NK-92 (cell line): Measurements from ENCODE around the gene SMIM20.

Experiments used
- DNase-seq: peaks from one replicate; lab custom pipeline; 2025; ENCODE audit not compliant: unreplicated experiment; lab: John Stamatoyannopoulos, UW

SMIM20 gene

GRCh38 chr4:25951390-25951952, 37.5 kb downstream of the SMIM20 start:
- no peak for DNase-seq

GRCh38 chr4:25953740-25954139, 39.7 kb downstream of the SMIM20 start:
- DNase-seq, result no peak

GRCh38 chr4:25954293-25954904, 40.4 kb downstream of the SMIM20 start:
- no peak for DNase-seq

DNA sequence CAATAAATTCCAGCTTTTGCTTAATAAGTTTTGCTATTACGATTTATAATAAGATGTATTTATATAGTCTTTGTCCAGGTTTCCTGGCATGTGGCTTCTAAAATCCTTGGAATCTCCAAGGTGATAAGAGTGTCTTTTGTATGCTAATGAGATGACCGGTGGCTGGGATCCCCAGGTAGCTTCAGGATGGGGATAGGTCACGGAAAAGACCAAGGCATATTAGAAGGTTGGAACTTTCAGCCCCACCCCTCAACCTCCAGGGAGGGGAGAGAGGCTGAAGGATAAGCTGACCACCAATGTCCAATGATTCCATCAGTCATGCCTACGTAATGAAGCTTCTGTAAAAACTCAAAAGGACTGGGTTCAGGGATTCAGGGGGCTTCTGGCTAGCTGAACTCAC, 41.7 kb downstream of the SMIM20 start:
- DNase-seq, result no peak

- no peak for DNase-seq
These were observed 42.2 kb downstream of the SMIM20 start for GRCh38 chr4:25956260-25956659.

GRCh38 chr4:25958110-25958509, 44.1 kb downstream of the SMIM20 start:
- no peak for DNase-seq

DNA sequence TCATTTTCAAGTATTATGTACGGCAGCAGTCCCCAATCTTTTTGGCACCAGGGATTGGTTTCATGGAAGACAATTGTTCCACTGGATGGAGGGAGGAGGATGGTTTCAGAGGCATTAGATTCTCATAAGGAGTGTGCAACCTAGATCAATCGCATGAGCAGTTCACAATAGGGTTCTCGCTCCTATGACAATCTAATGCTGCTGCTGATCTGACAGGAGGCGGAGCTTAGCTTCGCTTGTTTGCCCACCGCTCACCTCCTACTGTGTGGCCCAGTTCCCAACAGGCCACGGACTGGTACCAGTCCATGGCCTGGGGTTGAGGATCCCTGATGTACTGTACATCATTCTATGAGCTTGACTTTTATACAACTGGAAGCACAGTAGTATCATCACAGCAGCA, 48.4 kb downstream of the SMIM20 start:
- no peak for DNase-seq

- no peak for DNase-seq
These were observed 51.6 kb downstream of the SMIM20 start for GRCh38 chr4:25965629-25966028.

- no peak for DNase-seq
These were observed 52.2 kb downstream of the SMIM20 start for GRCh38 chr4:25966171-25966570.

DNA sequence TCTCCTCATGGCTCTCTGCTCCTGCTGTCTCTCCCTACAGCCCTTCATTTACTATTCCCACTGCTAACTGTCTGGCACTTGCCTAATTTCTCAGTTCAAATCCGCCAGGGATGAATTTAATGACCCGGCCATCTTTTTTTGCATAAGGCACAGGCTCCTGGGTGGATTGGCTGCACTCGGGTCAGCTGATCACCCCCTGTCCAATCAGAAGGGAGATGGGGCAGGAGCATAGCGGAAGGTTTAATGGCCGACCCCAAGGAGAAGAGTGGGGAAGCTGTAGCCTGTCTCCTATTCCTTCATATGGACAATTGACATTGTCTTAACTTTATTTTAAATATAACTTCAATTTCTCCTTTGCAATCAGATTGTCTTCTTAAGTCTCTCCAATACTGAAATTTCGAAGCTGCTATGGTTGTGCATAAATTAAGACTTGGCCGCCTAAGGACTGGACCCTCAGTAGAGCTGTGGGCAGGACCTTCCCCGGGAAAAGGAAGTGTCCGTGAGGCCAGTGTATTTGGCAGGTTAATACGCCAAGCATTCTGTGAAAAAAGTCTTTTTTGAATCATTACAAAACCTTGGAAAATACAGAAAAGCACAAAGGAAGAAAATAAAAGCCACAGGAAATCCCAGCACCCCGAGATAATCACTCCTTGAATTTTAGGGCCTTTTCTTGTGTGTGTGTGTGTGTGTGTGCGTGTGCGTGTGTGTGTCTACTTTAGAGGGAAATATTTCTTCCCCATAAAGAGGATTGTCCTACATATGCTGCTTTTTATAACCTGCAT, 55.5 kb downstream of the SMIM20 start:
- DNase-seq, result no peak

DNA sequence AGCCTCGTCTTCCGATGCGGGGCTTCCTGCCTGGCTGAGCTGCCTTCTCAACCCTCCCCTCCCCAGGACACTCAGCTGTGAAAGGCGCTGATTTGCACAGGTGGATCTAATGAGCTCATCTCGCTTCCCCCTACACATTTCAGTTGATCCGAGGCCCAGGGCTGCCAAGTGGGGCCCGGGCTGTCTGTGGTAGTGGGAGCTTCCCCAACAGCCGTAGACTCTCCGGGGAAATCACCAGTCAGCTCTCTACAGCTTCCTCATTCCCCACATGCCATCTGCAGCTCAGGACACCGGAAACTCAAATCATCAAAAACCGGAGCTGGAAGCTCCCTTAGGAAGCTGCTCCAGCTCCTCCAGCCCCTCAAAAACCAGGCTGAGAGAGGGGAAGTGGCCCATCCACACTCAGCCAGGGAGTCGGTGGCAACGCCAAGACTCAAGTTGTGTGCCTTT, 56.2 kb downstream of the SMIM20 start:
- DNase-seq, result no peak

DNA sequence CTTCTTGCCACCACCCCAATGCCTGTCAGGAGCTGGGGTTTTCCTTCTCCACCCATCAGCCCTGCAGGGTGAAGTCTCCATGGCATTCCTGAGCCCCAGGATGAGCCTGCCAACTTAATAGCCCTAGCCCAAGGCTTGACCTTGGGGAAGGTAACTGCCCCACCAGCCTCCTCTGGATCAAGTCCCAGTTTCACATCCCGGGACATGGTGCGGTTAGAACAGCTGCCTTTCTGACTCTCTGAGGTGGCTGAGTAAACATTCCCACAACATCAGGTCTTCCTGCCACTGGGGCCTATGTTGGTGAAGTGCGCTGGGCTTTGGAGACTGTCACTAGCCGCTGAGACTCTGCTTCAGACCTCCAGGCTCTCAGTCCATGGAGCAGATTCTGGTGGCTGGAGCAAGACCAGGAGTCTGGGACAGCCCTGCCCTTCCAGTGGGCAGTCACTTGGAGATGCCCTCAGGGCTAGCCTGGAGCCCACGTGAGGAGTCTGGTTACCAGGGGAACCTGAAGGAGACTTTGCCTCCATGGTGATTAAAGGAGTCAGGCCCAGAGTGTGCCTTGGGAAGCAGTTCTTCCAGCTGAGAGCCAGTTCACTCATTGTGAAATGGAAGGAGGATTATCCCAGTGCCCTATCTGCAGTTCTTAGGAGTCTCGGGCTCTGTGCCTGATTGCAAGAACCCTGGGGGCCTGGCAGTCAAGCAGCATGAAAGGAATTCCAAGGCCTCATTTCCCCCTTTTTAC, 56.8 kb downstream of the SMIM20 start:
- no peak for DNase-seq

DNA sequence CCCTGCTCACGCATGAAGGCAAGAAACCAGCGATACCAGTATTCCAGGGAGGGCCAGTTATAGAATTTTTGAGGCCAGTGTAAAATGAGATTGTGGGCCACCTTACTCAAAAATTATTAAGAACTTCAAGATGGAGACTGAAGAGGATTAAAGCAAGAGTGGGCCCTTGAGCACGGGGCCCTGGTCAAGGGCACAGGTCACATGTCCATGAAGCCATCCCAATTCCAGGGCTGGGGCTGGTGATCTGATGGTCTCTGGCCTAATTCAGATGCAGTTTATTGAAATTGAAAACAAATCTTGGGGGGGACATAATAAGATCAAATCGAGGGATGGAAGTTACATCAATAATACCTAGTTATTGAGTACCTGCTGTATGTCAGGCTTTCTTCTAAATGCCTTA, 58.3 kb downstream of the SMIM20 start:
- no peak for DNase-seq

DNA sequence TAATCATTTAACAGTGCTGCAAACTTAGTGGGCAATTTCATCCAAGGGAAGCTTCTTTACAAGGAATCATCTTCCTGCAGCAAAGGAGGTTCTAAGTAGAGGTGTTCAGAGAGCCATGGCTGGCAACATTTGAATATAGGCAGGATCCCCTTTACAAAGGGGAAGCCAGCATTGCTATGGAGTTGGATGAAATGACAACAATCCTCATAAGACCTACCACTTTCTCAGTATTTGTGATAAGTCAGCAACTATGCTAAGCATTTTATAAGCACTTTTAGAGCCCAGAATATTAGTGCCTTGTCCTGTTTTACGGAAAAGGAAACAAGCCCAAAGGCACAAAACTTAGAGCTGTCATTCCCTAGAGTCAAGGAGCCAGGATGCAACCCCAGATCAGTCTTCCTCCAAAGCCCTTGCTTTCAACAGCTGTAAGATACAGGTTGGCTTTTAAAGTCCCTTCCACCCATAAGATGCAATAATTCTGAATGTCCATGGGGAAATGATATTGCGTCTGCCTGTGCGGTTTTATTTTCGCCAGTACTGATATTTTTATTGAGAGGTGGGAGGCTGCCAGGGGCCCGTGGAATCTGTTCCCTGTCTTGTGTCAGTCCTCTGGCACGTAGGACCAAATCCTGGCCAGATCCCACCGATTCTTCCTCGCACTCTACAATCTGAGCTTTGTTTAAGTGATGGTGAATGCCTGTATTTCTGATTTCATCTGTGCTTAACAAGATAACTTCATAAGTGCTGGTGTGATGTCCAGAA, 59.1 kb downstream of the SMIM20 start:
- DNase-seq, result no peak

DNA sequence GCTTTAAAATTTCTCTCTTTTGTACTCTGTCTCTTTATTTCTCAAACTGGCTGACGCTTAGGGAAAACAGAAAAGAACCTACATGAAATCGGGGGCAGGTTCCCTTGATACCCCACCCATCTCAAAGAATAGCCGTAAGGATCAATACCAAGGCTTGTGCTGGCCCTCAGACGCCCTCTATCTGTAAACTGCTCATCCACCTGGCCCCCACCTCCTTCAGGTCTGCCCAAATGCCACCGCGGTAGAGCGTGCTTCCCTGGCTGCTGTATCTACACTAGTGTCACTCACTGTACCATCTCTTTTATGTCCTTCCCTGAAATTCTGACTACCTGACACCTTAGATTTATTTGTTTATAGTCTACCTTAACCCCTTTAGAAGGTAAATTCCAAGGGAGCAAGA, 62.8 kb downstream of the SMIM20 start:
- no peak for DNase-seq

- DNase-seq, result no peak
These were observed 63.6 kb downstream of the SMIM20 start for GRCh38 chr4:25977397-25978170.

DNA sequence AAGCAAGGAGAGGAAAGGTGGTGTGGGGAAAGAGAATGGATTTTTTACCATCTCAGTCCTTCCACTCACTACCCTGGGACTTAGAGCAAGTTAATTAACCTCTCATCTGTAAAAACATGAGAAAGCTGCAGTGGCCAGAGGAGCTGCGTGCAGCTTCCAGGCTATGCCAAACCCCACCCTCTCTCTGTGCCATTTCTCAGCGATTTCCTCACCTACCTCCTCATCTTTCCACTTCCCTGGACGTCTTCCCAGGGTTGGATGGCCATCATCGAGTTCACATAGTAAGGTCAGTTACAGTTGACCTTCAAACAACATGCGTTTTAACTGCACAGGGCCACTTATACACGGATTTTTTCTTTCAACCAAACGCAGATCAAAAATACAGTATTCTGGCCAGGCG, 64.3 kb downstream of the SMIM20 start:
- DNase-seq, result no peak
